Activated CD8-positive, alpha-beta T cell treated with anti-CD3 and anti-CD28 coated beads for 36 hours (primary cell): Measurements from ENCODE around the gene THADA. TPM values are rescaled to one million over a fixed set of nuclear protein-coding genes. Genes with fewer than 3 reads are reported as not detected.

Experiments used
- ATAC-seq: fragments of 200-7000 bp; cut with Tn5 transposase; one replicate; pipeline ENCODE4 v1.10.0; 2021; ENCODE audit warnings: mild to moderate bottlenecking, moderate library complexity
- CTCF ChIA-PET: fragments of 350-600 bp; sonication (Branson Sonifier 250); formaldehyde crosslinking; loops from one replicate; lab custom pipeline; 2021; ENCODE audit warnings: antibody characterized with exemption; lab: Charles Lee
- POLR2A ChIA-PET: fragments of 350-600 bp; sonication (Branson Sonifier 250); formaldehyde crosslinking; loops from one replicate; lab custom pipeline; 2021; ENCODE audit warnings: antibody characterized with exemption; lab: Charles Lee
- DNase-seq: peaks from one replicate; pipeline ENCODE4 v3.0.0-alpha.2; 2020
- H3K27ac Mint-ChIP-seq: one replicate; pipeline ENCODE4 v1.8.0; 2021; ENCODE audit warnings: mild to moderate bottlenecking, mixed read lengths
- H3K27me3 Mint-ChIP-seq: one replicate; pipeline ENCODE4 v1.8.0; 2021; ENCODE audit warnings: mixed read lengths
- H3K36me3 Mint-ChIP-seq: one replicate; pipeline ENCODE4 v1.8.0; 2021; ENCODE audit warnings: low read depth, mixed read lengths
- H3K4me1 Mint-ChIP-seq: one replicate; pipeline ENCODE4 v1.8.0; 2021; ENCODE audit warnings: low read depth, mixed read lengths
- H3K4me3 Mint-ChIP-seq: one replicate; pipeline ENCODE4 v1.8.0; 2021; ENCODE audit warnings: mild to moderate bottlenecking, moderate library complexity, mixed read lengths
- H3K9me3 Mint-ChIP-seq: one replicate; pipeline ENCODE4 v1.8.0; 2021; ENCODE audit warnings: mixed read lengths
- CTCF ChIP-seq: fragments of 200-600 bp; IDR thresholded peaks from one replicate; pipeline ENCODE4 v1.8.0; 2022; ENCODE audit warnings: antibody characterized with exemption, mild to moderate bottlenecking
- intact Hi-C: fragments of 100-400 bp; cut with micrococcal nuclease; formaldehyde crosslinking; loops from one replicate; pipeline ENCODE4 v1.10.0; 2022
- total RNA-seq, 2 experiments: library from RNA; stranded (reverse); gene quantifications; one replicate each; pipeline ENCODE4 v1.2.3, GENCODE V29; 2021

Gene THADA
- total RNA-seq, 2 experiments from 2014 or later = 31.3 to 31.6 TPM

GRCh38 chr2:43611987-43612894 is 16.4 kb upstream of the THADA start:
- Mint-ChIP-seq H3K4me1 (no peaks in the 10 kb centered on the region), H3K4me3 (no peak overlapping the region), H3K36me3 (no peaks in the 10 kb centered on the region), H3K27me3 (no peaks in the 10 kb centered on the region), H3K27ac (no peak overlapping the region), H3K9me3 (no peaks in the 10 kb centered on the region)
- intact Hi-C loops = loop anchor here (10.0 kb wide), 1 partner anchor 263 kb away; no protein-coding TSS in a partner anchor
- ATAC-seq (peak; percentile 93), DNase-seq (peak; percentile 85)
- CTCF ChIA-PET = interaction anchor here (0.8 to 1.7 kb wide), 6 partner anchors 16 to 665 kb away, joined by 3 to 6 read pairs (median 4); partner anchors contain the start of gene THADA
- peak; percentile 75 for TF ChIP-seq CTCF
- POLR2A ChIA-PET = no interaction called here

- no peaks in the 10 kb centered on the region for H3K4me1 Mint-ChIP-seq
- POLR2A ChIA-PET = interaction anchor here (0.8 kb wide), 1 partner anchor 164 kb away, joined by 4 read pairs; no protein-coding TSS in a partner anchor
- TF ChIP-seq CTCF = no peak
- H3K27me3 Mint-ChIP-seq = no peaks in the 10 kb centered on the region
- no peak overlapping the region for H3K27ac Mint-ChIP-seq
- H3K9me3 Mint-ChIP-seq = no peaks in the 10 kb centered on the region
- intact Hi-C loops = loop anchor here (10.0 kb wide), 1 partner anchor 264 kb away; no protein-coding TSS in a partner anchor
- CTCF ChIA-PET = interaction anchor here (0.6 to 1.8 kb wide), 10 partner anchors 11 to 663 kb away, joined by 3 to 8 read pairs (median 4); partner anchors contain the start of genes PLEKHH2 and THADA
- DNase-seq (no peak), ATAC-seq (no peak)
- no peaks in the 10 kb centered on the region for H3K36me3 Mint-ChIP-seq
- no peak overlapping the region for H3K4me3 Mint-ChIP-seq
Observed at GRCh38 chr2:43610361-43610760, 14.5 kb upstream of the THADA start.

GRCh38 chr2:43609290-43609918 is 13.6 kb upstream of the THADA start:
- intact Hi-C loops = no loop called here

GRCh38 chr2:43605851-43606250 is 10.0 kb upstream of the THADA start:
- ChIA-PET POLR2A (interaction anchor here (2.6 kb wide), 1 partner anchor 9 kb away, joined by 14 read pairs; the partner anchor contains the start of gene THADA), CTCF (interaction anchor here (0.8 to 1.7 kb wide), 5 partner anchors 9 to 272 kb away, joined by 3 to 16 read pairs (median 5); partner anchors contain the start of gene THADA)
- DNase-seq = no peak
- intact Hi-C loops = no loop called here
- peaks cover 5% of the 10 kb centered on the region for H3K4me1 Mint-ChIP-seq
- H3K9me3 Mint-ChIP-seq = no peaks in the 10 kb centered on the region
- H3K27ac Mint-ChIP-seq = no peak overlapping the region
- no peaks in the 10 kb centered on the region for H3K27me3 Mint-ChIP-seq
- no peaks in the 10 kb centered on the region for H3K36me3 Mint-ChIP-seq
- no peak for TF ChIP-seq CTCF
- H3K4me3 Mint-ChIP-seq = no peak overlapping the region
- no peak for ATAC-seq

More at GRCh38 chr2:43609290-43609918, 13.6 kb upstream of the THADA start:
- no peaks in the 10 kb centered on the region for H3K9me3 Mint-ChIP-seq
- ATAC-seq (peak; percentile 81), DNase-seq (peak; percentile 46)
- CTCF ChIA-PET = interaction anchor here (0.6 to 1.8 kb wide), 13 partner anchors 12 to 778 kb away, joined by 3 to 6 read pairs (median 4); partner anchors contain the start of genes PLEKHH2 and THADA
- no peaks in the 10 kb centered on the region for H3K36me3 Mint-ChIP-seq
- peak; percentile 84 for TF ChIP-seq CTCF
- POLR2A ChIA-PET = interaction anchor here (0.8 kb wide), 1 partner anchor 165 kb away, joined by 4 read pairs; no protein-coding TSS in a partner anchor
- H3K27me3 Mint-ChIP-seq = no peaks in the 10 kb centered on the region
- H3K4me1 Mint-ChIP-seq = peaks cover 5% of the 10 kb centered on the region
- H3K27ac Mint-ChIP-seq = no peak overlapping the region
- H3K4me3 Mint-ChIP-seq = no peak overlapping the region
